HL-60/S4 (cell line): ENCODE data around the gene BIRC5.

Source experiments
- in situ Hi-C: fragments of 300-500 bp; cut with MboI; formaldehyde crosslinking; loops from 2 replicates; pipeline ENCODE4 v1.14.3; 2022; ENCODE audit warnings: low sequenced_read_pairs

The BIRC5 gene

DNA sequence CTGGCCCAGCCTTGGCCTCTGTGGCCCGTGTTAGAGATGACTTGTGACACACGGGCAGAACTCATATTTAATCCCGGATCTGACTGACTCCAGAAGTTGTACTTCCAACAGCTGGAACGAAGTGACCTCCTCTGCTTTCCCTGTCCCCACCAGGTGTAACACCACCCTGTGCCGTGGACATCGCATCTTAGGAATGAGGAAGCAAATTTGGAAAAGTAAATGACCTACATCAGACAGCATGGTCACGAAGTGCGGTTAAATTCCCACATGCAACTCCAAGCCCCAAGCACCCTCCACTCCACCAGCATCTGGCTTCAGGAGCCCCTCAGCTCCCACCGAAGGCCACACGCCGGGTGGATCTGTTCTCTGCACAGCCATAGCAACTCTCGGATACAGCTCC is 30.1 kb upstream of the BIRC5 start:
- in situ Hi-C loops, result no loop called here

GRCh38 chr17:78184351-78184750 is 29.7 kb upstream of the BIRC5 start:
- in situ Hi-C loops, result no loop called here

GRCh38 chr17:78184868-78185267 is 29.2 kb upstream of the BIRC5 start:
- in situ Hi-C loops, result no loop called here

- in situ Hi-C loops, result no loop called here
Measured at GRCh38 chr17:78185981-78186691, 27.9 kb upstream of the BIRC5 start.

GRCh38 chr17:78186692-78187595 is 27.1 kb upstream of the BIRC5 start, which contains the start of the genes AFMID and TK1:
Gene AFMID, plus strand, starts transcription at chr17:78187362. Its CDS starts 9 bp downstream, at chr17:78187371.
Gene TK1, minus strand, starts transcription at chr17:78187052. Its CDS starts 58 bp downstream, at chr17:78186994.
- in situ Hi-C loops, result no loop called here

DNA sequence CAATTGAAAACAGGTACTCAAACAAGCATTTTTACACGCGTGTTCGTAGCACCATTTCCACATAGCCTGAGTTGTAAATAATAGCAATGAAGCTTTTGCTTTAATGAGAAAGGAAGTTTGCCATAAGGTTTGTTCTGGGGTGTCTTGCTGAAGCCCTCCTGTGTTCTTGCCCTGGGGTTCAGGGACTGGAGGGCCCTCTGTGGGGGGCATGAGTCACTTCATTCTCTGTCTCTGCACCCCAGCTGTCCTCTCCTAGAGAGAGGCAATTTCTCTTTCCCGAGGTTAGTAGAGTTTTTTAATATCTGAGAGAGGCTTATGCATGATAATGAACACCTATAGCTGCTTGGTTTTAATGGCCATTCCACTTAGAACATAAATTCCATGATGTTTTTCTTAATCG is 17.3 kb upstream of the BIRC5 start:
- in situ Hi-C loops, result no loop called here

- in situ Hi-C loops, result no loop called here
Measured at GRCh38 chr17:78197147-78197832, 16.8 kb upstream of the BIRC5 start.

DNA sequence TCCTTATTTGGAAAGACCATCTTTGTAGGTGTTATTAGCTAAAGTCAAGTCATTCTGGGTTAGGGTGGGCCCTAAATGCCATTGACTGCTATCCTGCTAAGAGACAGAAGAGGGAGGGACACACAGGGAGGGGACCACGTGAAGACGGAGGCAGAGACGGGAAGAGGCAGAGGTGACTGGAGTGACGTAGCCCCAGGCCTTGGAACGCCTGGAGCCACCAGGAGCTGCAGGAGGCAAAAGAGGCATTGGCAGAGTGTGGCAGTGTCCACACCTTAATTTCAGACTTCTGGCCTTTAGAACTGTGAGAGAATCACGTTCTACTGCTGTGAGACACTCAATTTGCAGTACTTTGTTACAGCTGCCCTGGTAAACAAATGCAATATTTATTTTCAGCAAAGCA is 13.6 kb upstream of the BIRC5 start:
- in situ Hi-C loops, result no loop called here

GRCh38 chr17:78202666-78203065 is 11.4 kb upstream of the BIRC5 start:
- in situ Hi-C loops, result no loop called here

DNA sequence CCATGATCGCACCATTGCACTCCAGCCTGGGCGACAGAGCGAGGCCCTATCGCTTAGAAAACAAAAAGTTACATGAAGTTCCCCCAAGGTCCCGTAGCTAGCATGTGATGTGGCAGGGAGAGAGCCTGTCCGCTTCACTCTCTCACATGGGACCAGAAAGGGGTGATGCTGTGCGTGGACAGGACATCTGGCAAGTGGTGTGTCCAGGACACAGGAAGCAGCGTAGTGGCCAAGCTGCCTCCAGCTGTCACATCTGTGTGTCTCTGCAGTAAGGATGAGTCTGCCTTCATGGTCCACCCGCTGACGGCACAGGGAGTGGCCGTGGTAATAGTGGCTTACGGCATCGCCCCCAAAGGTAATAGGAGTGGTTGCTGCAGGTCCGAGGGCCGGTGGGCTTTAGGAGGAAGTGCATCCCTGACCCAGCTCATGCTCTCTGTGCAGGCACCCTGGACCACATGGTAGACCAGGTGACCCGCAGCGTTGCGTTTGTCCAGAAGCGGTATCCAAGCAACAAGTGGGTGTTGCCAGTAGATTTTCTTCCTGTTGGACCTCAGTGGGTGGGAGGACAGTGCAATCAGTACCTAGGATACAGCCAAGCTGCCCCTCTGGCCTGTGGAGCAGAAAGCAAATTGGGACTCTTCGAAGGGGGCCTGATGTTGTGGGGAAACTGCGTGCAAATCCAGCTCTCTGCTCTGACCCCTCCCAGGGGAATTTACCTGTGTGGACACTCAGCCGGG is 9.5 kb upstream of the BIRC5 start:
- in situ Hi-C loops, result no loop called here

DNA sequence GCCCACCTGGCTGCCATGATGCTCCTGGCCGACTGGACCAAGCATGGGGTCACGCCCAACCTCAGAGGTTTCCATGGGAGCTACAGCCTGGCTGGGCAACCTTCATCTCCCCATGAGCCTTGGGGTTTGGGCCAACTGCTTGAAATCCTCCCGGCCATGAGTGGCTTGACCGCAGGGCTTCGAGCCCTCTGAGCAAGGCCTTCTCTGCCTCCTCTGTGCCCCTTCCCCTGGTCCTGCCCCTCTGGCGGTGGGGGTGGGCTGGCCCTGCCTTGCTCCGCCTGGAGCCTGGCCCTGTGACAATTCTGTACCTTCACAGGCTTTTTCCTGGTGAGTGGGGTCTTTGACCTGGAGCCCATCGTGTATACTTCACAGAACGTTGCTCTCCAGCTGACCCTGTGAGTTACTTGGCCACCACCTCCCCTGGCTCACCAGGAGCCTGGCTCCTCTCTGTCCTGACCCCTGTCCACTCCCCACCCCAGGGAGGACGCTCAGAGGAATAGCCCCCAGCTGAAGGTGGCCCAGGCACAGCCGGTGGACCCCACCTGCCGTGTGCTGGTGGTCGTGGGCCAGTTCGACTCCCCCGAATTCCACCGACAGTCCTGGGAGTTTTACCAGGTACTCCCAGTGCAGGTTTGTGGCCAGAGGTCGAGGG is 8.8 kb upstream of the BIRC5 start:
- in situ Hi-C loops, result no loop called here

DNA sequence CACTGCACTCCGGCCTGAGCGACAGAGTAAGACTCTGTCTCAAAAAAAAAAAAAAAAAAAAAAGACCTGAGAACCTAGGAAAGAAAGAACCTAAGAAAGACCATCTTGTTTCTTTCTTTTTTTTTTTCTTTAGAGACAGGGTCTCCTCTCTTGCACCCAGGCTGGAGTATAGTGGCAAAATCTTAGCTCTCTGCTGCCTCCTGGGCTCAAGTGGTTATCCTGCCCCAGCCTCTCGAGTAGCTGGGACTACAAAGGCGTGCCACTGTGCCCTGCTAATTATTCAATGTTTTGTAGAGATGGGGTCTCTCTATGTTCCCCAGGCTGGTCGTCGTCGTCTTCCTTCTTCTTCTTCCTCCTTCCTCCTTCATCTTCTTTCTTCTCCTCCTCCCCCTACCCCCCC is 7.8 kb upstream of the BIRC5 start:
- in situ Hi-C loops, result no loop called here

DNA sequence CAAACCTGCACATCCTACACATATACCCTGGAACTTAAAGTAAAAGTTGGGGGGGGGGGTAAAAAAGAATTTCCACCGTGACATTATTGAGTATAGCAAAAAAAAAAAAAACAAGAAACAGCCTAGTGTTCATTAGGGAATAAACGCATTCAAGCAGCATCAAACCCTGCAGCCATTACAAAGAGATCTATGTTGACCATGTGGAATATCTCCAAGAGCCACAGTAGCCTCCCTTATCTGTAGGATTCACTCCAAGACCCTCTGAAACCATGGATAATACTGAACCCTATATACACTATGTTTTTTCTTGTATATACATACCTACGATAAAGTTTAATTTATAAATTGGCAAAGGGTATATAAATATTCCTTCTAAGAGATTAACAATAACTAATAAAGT is 5.6 kb upstream of the BIRC5 start:
- in situ Hi-C loops, result no loop called here

DNA sequence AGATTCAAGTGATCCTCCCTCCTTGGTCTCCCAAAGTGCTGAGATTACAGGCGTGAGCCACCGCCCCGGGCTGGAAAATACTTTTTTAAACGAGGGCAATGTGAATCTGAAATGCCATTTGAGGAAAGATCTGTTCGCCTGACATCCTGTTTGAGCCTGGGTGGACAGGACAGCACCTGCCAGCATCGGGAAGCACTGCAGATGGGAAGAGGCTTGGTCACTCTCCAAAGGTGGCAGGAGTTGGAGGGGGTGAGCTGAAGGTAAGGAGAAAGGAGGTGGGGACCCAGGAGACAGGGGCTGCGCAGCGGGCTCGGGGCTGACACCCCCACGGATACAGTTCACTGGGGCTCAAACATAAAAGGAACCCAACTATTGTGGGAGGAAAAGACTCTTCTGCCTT is 3.9 kb upstream of the BIRC5 start:
- in situ Hi-C loops, result no loop called here

- in situ Hi-C loops, result no loop called here
Measured at GRCh38 chr17:78211032-78211431, 3.0 kb upstream of the BIRC5 start.

DNA sequence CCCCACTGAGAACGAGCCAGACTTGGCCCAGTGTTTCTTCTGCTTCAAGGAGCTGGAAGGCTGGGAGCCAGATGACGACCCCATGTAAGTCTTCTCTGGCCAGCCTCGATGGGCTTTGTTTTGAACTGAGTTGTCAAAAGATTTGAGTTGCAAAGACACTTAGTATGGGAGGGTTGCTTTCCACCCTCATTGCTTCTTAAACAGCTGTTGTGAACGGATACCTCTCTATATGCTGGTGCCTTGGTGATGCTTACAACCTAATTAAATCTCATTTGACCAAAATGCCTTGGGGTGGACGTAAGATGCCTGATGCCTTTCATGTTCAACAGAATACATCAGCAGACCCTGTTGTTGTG is 631 bp downstream of the BIRC5 start:
- in situ Hi-C loops, result no loop called here

GRCh38 chr17:78219396-78220150 is 5.5 kb downstream of the BIRC5 start:
- in situ Hi-C loops, result no loop called here

GRCh38 chr17:78223061-78223460 is 9.0 kb downstream of the BIRC5 start:
- in situ Hi-C loops, result no loop called here

DNA sequence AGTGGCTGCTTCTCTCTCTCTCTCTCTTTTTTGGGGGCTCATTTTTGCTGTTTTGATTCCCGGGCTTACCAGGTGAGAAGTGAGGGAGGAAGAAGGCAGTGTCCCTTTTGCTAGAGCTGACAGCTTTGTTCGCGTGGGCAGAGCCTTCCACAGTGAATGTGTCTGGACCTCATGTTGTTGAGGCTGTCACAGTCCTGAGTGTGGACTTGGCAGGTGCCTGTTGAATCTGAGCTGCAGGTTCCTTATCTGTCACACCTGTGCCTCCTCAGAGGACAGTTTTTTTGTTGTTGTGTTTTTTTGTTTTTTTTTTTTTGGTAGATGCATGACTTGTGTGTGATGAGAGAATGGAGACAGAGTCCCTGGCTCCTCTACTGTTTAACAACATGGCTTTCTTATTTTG is 9.7 kb downstream of the BIRC5 start:
- in situ Hi-C loops, result no loop called here
